ENCODE results near the gene KCNH2.

KCNH2 gene

DNA sequence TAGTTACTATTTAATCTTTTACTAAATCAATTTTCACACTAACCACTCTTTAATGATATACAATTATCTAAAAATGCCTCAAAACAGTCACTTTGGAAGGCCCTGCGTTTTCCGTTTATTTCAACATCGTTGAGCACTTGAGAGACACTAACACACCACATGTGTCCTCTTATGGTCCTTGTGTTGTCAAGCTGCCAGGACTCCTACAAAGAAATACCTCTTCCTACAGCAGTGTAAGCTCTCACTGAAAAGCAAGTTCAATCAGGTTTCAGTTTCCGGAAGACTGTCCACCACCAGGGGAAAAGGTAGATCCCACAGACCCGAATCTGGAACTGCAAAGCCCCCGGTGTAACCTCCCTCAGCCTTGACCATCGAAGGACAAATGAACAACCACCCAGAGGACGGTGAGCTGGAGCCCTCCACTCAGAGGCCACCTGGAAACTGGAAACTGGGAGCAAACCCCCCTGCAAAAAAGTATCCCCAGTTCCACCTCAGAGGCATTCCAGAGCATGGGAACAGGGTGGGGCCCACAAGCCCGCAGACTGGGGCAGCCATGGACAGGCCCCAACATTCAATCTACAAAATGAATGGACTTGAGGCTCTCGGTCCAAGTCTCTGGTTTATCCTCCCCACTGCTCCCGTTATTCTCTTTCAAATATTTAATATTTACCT, 37.6 kb downstream of the KCNH2 start:
- TF ChIP-seq CTBP1 (IDR thresholded peaks at IDR 0.05; ENCODE audit: borderline replicate concordance) (no peak), TARDBP (IDR thresholded peaks at IDR 0.05) (no peak), HDGF (IDR thresholded peaks at IDR 0.05; ENCODE audit: borderline replicate concordance) (no peak), SUZ12 (IDR thresholded peaks at IDR 0.05) (no peak), LEF1 (IDR thresholded peaks at IDR 0.05; ENCODE audit: borderline replicate concordance) (no peak), BHLHE40 (IDR thresholded peaks at IDR 0.05; ENCODE audit: borderline replicate concordance) (no peak), NFRKB (IDR thresholded peaks at IDR 0.05) (no peak)
- DNase-seq (ENCODE audit: extremely low spot score): no peak
- ChIA-PET POLR2A (no interaction called here), CTCF (no interaction called here)

DNA sequence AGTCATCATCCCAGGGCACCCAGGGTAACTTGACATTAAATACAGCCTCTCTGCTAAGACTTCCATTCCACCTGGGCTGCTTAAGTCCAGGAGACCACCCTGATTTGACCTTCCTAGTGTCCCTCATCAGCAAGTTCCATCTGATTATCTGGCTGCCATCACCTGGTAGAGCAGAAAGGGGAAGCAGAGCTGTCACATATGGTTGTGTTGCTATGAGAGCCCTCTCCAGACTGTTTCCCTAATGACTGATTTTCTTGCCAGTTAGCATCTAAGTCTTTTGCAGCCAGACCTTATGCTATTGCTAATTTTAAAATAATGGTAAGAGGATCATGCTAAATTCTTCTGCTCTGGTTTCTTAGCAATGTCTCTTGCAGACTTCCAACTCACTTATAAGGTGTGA, 38.7 kb downstream of the KCNH2 start:
- TF ChIP-seq BHLHE40 (IDR thresholded peaks at IDR 0.05; ENCODE audit: borderline replicate concordance): no peak
- TF ChIP-seq SP1 (IDR thresholded peaks at IDR 0.05): no peak
- no peak for TF ChIP-seq ARNT (IDR thresholded peaks at IDR 0.05)
- TF ChIP-seq HDGF (IDR thresholded peaks at IDR 0.05; ENCODE audit: borderline replicate concordance): no peak
- TF ChIP-seq SUZ12 (IDR thresholded peaks at IDR 0.05): no peak
- TF ChIP-seq, protein P1, sequence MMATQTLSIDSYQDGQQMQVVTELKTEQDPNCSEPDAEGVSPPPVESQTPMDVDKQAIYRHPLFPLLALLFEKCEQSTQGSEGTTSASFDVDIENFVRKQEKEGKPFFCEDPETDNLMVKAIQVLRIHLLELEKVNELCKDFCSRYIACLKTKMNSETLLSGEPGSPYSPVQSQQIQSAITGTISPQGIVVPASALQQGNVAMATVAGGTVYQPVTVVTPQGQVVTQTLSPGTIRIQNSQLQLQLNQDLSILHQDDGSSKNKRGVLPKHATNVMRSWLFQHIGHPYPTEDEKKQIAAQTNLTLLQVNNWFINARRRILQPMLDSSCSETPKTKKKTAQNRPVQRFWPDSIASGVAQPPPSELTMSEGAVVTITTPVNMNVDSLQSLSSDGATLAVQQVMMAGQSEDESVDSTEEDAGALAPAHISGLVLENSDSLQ (IDR thresholded peaks at IDR 0.05): no peak
- no peak for TF ChIP-seq LEF1 (IDR thresholded peaks at IDR 0.05; ENCODE audit: borderline replicate concordance)
- no peak for TF ChIP-seq FOXK2 (IDR thresholded peaks at IDR 0.05)
- no peak for TF ChIP-seq L3MBTL2 (conservative IDR thresholded peaks at IDR 0.05)
- TF ChIP-seq ZNF384 (IDR thresholded peaks at IDR 0.05): no peak
- no peak for TF ChIP-seq FOXA1 (IDR thresholded peaks at IDR 0.05)
- no peak for DNase-seq (ENCODE audit: extremely low spot score)
- CTCF ChIA-PET: no interaction called here

DNA sequence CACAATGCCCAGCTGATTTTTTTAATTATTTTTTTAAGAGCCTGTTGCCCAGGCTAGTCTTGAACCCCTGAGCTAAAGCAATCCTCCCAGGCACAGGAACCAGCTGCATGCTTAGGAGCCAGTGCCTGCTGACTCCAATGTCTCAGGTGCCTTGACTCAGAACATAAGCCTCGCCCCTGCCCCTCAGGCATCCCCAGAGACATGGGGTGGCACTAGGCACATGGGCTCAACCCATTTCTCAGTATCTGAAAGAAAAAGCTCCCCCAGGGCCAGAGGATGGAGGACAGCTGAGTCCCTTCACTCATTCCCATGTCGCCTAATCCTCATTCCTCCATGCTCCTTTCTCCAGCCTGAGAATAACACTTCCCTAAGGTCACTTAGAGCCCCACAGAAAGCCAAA, 39.1 kb downstream of the KCNH2 start:
- POLR2A ChIA-PET: no interaction called here
- CTCF ChIA-PET: interaction anchor here (1.0 kb wide), 1 partner anchor 21 kb away, joined by 3 read pairs; no protein-coding TSS in a partner anchor

More for the DNA sequence above, 38.7 kb downstream of the KCNH2 start:
- POLR2A ChIA-PET: no interaction called here

DNA sequence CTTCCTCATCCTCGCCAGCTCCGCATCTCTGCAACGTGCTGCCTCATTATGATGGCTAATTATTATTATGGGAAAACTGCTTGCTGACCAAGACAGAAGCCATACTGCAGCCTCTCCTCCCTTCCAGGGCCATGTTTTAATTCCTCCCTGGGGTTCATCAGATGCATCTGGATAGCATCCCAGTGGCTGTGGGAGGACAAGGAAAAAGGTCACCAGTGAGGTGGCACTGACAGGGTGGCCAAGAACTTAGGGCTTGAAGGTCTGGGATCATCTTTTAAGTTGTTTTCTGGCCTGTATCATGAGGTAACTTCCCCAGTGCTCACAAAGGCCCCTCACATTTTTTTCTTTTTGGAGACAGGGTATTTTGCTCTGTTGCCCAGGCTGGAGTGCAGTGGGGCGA, 39.6 kb downstream of the KCNH2 start:
- ChIA-PET POLR2A (no interaction called here), CTCF (interaction anchor here (0.7 to 1.5 kb wide), 4 partner anchors 10 to 41 kb away, joined by 3 to 5 read pairs (median 4); no protein-coding TSS in a partner anchor)
- no peak for DNase-seq (ENCODE audit: extremely low spot score)
- TF ChIP-seq L3MBTL2 (conservative IDR thresholded peaks at IDR 0.05): no peak
- TF ChIP-seq ZNF384 (IDR thresholded peaks at IDR 0.05): no peak
- no peak for TF ChIP-seq BHLHE40 (IDR thresholded peaks at IDR 0.05; ENCODE audit: borderline replicate concordance)

More for the DNA sequence above, 39.1 kb downstream of the KCNH2 start:
- TF ChIP-seq ELF4 (IDR thresholded peaks at IDR 0.05) (no peak), FOXM1 (IDR thresholded peaks at IDR 0.05; ENCODE audit: borderline replicate concordance) (no peak), SP1 (IDR thresholded peaks at IDR 0.05) (no peak), BHLHE40 (IDR thresholded peaks at IDR 0.05; ENCODE audit: borderline replicate concordance) (no peak), SUZ12 (IDR thresholded peaks at IDR 0.05) (no peak), L3MBTL2 (conservative IDR thresholded peaks at IDR 0.05) (no peak), ZNF384 (IDR thresholded peaks at IDR 0.05) (no peak), TARDBP (IDR thresholded peaks at IDR 0.05) (no peak), FOXA1 (IDR thresholded peaks at IDR 0.05) (no peak), ARNT (IDR thresholded peaks at IDR 0.05) (no peak), LEF1 (IDR thresholded peaks at IDR 0.05; ENCODE audit: borderline replicate concordance) (no peak), NFRKB (IDR thresholded peaks at IDR 0.05) (no peak), CTBP1 (IDR thresholded peaks at IDR 0.05; ENCODE audit: borderline replicate concordance) (no peak), FOXK2 (IDR thresholded peaks at IDR 0.05) (no peak)
- TF ChIP-seq, protein P1 (IDR thresholded peaks at IDR 0.05): no peak
- no peak for DNase-seq (ENCODE audit: extremely low spot score)

DNA sequence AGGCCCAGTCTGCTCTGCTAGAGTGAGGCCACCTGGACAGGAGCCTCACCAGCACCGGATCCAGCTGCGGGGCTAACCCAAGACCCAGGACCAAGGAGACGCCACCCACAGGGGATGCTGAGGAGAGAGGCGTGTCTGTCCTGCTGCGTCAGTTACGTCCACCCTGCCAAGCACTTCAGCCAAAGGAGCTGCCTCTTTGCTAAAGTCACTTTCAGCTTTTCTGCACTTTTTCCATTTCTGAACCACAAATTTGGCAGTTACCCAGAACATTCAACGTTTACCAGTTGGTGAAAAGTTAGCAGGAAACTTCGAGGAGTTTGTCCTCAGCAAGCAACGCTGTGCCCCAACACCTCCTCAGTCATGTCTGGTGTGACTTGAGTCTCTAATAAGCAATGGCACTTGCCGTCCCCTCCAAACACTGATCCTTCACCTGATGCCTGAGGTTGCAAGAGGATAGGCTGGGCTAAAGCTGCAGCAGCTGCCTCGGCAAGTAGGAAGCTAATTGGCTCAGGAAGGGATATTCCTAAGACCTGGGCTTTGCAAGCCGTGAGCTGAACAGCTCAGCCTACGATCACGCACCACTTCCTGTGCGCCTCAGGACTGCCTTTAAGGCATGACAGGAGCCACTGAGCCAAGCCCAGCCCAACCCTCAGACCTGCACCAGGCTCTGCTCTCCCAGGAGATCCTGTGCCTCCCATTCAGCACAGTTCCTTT, 40.1 kb downstream of the KCNH2 start:
- TF ChIP-seq SP1 (IDR thresholded peaks at IDR 0.05) (no peak), CTBP1 (IDR thresholded peaks at IDR 0.05; ENCODE audit: borderline replicate concordance) (no peak), LEF1 (IDR thresholded peaks at IDR 0.05; ENCODE audit: borderline replicate concordance) (no peak), FOXA1 (IDR thresholded peaks at IDR 0.05) (no peak)
- POLR2A ChIA-PET: no interaction called here
- DNase-seq (ENCODE audit: extremely low spot score): no peak
- CTCF ChIA-PET: interaction anchor here (0.7 to 1.5 kb wide), 4 partner anchors 10 to 40 kb away, joined by 3 to 5 read pairs (median 4); no protein-coding TSS in a partner anchor

DNA sequence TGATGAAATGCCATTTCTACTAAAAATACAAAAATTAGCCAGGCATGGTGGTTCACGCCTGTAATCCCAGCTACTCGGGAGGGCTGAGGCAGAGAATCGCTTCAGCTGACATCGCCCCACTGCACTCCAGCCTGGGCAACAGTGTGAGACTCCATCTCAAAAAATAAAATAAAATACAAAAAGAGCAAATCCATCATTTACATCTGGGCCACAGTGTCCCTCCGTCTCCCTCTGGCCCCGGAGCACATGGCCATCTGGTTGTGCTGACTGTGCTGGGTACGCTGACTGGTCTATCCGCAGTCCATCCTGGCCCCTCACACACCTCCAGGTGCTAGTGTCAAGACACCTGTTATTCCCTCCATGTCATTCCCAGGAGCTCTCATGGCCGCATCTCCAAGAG, 42.1 kb downstream of the KCNH2 start:
- ChIA-PET POLR2A (no interaction called here), CTCF (no interaction called here)
- TF ChIP-seq ZNF384 (IDR thresholded peaks at IDR 0.05) (no peak), HDGF (IDR thresholded peaks at IDR 0.05; ENCODE audit: borderline replicate concordance) (no peak), LEF1 (IDR thresholded peaks at IDR 0.05; ENCODE audit: borderline replicate concordance) (no peak), NFRKB (IDR thresholded peaks at IDR 0.05) (no peak)
- DNase-seq (ENCODE audit: extremely low spot score): no peak

DNA sequence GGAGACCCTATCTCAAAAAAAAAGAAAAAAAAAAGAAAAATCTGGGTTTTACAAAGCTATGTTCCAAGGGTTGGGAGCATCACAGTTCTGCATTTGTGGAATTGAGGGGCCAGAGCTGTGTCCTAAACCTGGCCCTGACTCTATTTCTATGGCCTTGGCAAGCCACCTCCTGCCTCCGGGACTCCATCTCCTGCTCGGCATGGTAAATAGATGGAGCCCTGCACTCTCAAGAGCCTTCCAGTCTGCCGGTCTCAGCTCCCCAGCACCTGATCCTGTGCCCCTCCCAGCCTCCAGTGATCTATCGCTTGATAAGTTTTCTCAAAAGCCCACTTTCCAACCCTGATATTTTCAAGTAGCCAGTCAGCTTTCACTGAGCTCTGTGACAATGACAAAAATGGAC, 43.0 kb downstream of the KCNH2 start:
- ChIA-PET CTCF (interaction anchor here (0.6 to 1.0 kb wide), 4 partner anchors 12 to 49 kb away, joined by 3 to 7 read pairs (median 4); no protein-coding TSS in a partner anchor), POLR2A (no interaction called here)
- TF ChIP-seq CTBP1 (IDR thresholded peaks at IDR 0.05; ENCODE audit: borderline replicate concordance): no peak
- no peak for TF ChIP-seq BHLHE40 (IDR thresholded peaks at IDR 0.05; ENCODE audit: borderline replicate concordance)
- no peak for TF ChIP-seq FOXA1 (IDR thresholded peaks at IDR 0.05)
- TF ChIP-seq ARNT (IDR thresholded peaks at IDR 0.05): no peak
- no peak for TF ChIP-seq NFRKB (IDR thresholded peaks at IDR 0.05)
- no peak for TF ChIP-seq HDGF (IDR thresholded peaks at IDR 0.05; ENCODE audit: borderline replicate concordance)
- TF ChIP-seq ZNF384 (IDR thresholded peaks at IDR 0.05): no peak
- no peak for TF ChIP-seq L3MBTL2 (conservative IDR thresholded peaks at IDR 0.05)
- no peak for TF ChIP-seq FOXK2 (IDR thresholded peaks at IDR 0.05)
- no peak for TF ChIP-seq LEF1 (IDR thresholded peaks at IDR 0.05; ENCODE audit: borderline replicate concordance)
- no peak for TF ChIP-seq FOXM1 (IDR thresholded peaks at IDR 0.05; ENCODE audit: borderline replicate concordance)
- TF ChIP-seq, protein P1 (IDR thresholded peaks at IDR 0.05): no peak
- TF ChIP-seq SUZ12 (IDR thresholded peaks at IDR 0.05): no peak
- DNase-seq (ENCODE audit: extremely low spot score): no peak

All from HEK293T (cell line).